Ishikawa (cell line): ENCODE results near the gene LRFN2.

Source experiments
- CEBPB ChIP-seq: IDR thresholded peaks from 2 replicates; pipeline ENCODE4 v1.6.1; 2012
- CREB1 ChIP-seq: IDR thresholded peaks from 2 replicates; pipeline ENCODE4 v1.6.1; 2012; ENCODE audit warnings: low read depth
- EGR1 ChIP-seq: IDR thresholded peaks from 2 replicates; pipeline ENCODE4 v1.6.1; 2012
- EP300 ChIP-seq: IDR thresholded peaks from 2 replicates; pipeline ENCODE4 v1.6.1; 2012; ENCODE audit warnings: borderline replicate concordance
- FOXM1 ChIP-seq: IDR thresholded peaks from 2 replicates; pipeline ENCODE4 v1.6.1; 2012; ENCODE audit warnings: low read depth, borderline replicate concordance
- NFIC ChIP-seq: IDR thresholded peaks from 2 replicates; pipeline ENCODE4 v1.6.1; 2012
- RAD21 ChIP-seq: IDR thresholded peaks from 2 replicates; pipeline ENCODE4 v1.6.1; 2012; ENCODE audit warnings: low read depth
- TAF1 ChIP-seq: IDR thresholded peaks from 2 replicates; pipeline ENCODE4 v1.6.1; 2012; ENCODE audit warnings: low read depth, mild to moderate bottlenecking
- TCF12 ChIP-seq: IDR thresholded peaks from 2 replicates; pipeline ENCODE4 v1.6.1; 2012; ENCODE audit warnings: low read depth
- TEAD4 ChIP-seq: IDR thresholded peaks from 2 replicates; pipeline ENCODE4 v1.6.1; 2012
- USF1 ChIP-seq: IDR thresholded peaks from 2 replicates; pipeline ENCODE4 v1.6.1; 2012
- YY1 ChIP-seq: IDR thresholded peaks from 2 replicates; pipeline ENCODE4 v1.6.1; 2012; ENCODE audit warnings: low read depth
- ZBTB7A ChIP-seq: IDR thresholded peaks from 2 replicates; pipeline ENCODE4 v1.6.1; 2012; ENCODE audit warnings: low read depth
- TF ChIP-seq, protein P1 (sequence below): IDR thresholded peaks from 2 replicates; pipeline ENCODE4 v1.6.1; 2012
- TF ChIP-seq, protein P2 (sequence below): IDR thresholded peaks from 2 replicates; pipeline ENCODE4 v1.6.1; 2012; ENCODE audit warnings: low read depth, mild to moderate bottlenecking

The LRFN2 gene

GRCh38 chr6:40450483-40450882, 136.7 kb downstream of the LRFN2 start:
- TF ChIP-seq ZBTB7A (no peak), CREB1 (no peak), TAF1 (no peak), RAD21 (no peak), CEBPB (no peak), USF1 (no peak), EGR1 (no peak), NFIC (no peak), YY1 (no peak), TCF12 (no peak), TEAD4 (no peak), EP300 (no peak), FOXM1 (no peak)
- TF ChIP-seq, protein P1, sequence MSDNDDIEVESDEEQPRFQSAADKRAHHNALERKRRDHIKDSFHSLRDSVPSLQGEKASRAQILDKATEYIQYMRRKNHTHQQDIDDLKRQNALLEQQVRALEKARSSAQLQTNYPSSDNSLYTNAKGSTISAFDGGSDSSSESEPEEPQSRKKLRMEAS, result no peak
- TF ChIP-seq, protein P2, sequence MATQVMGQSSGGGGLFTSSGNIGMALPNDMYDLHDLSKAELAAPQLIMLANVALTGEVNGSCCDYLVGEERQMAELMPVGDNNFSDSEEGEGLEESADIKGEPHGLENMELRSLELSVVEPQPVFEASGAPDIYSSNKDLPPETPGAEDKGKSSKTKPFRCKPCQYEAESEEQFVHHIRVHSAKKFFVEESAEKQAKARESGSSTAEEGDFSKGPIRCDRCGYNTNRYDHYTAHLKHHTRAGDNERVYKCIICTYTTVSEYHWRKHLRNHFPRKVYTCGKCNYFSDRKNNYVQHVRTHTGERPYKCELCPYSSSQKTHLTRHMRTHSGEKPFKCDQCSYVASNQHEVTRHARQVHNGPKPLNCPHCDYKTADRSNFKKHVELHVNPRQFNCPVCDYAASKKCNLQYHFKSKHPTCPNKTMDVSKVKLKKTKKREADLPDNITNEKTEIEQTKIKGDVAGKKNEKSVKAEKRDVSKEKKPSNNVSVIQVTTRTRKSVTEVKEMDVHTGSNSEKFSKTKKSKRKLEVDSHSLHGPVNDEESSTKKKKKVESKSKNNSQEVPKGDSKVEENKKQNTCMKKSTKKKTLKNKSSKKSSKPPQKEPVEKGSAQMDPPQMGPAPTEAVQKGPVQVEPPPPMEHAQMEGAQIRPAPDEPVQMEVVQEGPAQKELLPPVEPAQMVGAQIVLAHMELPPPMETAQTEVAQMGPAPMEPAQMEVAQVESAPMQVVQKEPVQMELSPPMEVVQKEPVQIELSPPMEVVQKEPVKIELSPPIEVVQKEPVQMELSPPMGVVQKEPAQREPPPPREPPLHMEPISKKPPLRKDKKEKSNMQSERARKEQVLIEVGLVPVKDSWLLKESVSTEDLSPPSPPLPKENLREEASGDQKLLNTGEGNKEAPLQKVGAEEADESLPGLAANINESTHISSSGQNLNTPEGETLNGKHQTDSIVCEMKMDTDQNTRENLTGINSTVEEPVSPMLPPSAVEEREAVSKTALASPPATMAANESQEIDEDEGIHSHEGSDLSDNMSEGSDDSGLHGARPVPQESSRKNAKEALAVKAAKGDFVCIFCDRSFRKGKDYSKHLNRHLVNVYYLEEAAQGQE, result no peak

- TF ChIP-seq TAF1 (no peak), EGR1 (no peak), CEBPB (no peak), EP300 (no peak), FOXM1 (no peak), TCF12 (no peak), TEAD4 (no peak), ZBTB7A (no peak), CREB1 (no peak), NFIC (no peak), USF1 (no peak), RAD21 (no peak), YY1 (no peak)
- TF ChIP-seq, protein P1, result no peak
- TF ChIP-seq, protein P2, result no peak
Observed at GRCh38 chr6:40444811-40445210, 142.4 kb downstream of the LRFN2 start.

- TF ChIP-seq EP300 (no peak), YY1 (no peak), USF1 (no peak), EGR1 (no peak)
Observed at GRCh38 chr6:40444312-40444711, 142.9 kb downstream of the LRFN2 start.

- TF ChIP-seq EP300, result no peak
- no peak for TF ChIP-seq NFIC
- TF ChIP-seq USF1, result no peak
- TF ChIP-seq TCF12, result no peak
- TF ChIP-seq YY1, result no peak
- TF ChIP-seq TEAD4, result no peak
Observed at GRCh38 chr6:40443842-40444241, 143.3 kb downstream of the LRFN2 start.

DNA sequence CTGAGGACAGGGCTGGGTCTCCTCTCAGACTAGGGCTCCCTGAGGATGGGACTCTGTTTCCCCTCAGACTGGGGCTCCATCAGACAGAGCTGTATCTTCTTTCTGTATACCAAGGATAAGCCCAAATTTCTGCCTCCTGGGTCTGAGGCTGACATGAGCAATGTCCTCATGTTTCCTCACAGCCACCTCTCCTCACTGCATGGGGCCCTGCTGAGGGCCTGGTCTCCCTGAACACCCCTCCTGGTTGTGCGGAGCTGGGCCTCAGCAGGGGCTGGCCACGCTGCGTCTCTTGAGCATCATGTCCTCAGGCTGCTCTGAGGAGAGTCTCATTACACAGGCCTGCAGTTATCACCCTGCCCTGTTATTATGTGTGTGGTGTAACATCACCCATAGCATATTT, 144.6 kb downstream of the LRFN2 start:
- TF ChIP-seq CREB1, result no peak
- TF ChIP-seq, protein P1, result no peak
- TF ChIP-seq TEAD4, result no peak
- no peak for TF ChIP-seq USF1
- no peak for TF ChIP-seq EGR1
- no peak for TF ChIP-seq YY1
- no peak for TF ChIP-seq EP300
- no peak for TF ChIP-seq ZBTB7A
- no peak for TF ChIP-seq TCF12
- TF ChIP-seq FOXM1, result no peak
- no peak for TF ChIP-seq RAD21
- TF ChIP-seq, protein P2, result no peak
- TF ChIP-seq NFIC, result no peak
